IMR-90 (cell line): ENCODE data around the gene ZNF177.

Experiments used
- CEBPB ChIP-seq: IDR thresholded peaks from 2 replicates; pipeline ENCODE4 v1.6.1; 2012; ENCODE audit warnings: low read depth, low read length, improper control_type of control experiment
- CHD1 ChIP-seq: IDR thresholded peaks from 2 replicates; pipeline ENCODE4 v1.6.1; 2012; ENCODE audit warnings: low read depth, low read length, improper control_type of control experiment
- CTCF ChIP-seq: conservative IDR thresholded peaks from 2 replicates; pipeline ENCODE4 v1.5.1; 2012; ENCODE audit warnings: mild to moderate bottlenecking, low read depth, low read length, improper control_type of control experiment
- ELK1 ChIP-seq: fragments of 150-350 bp; IDR thresholded peaks from 2 replicates; pipeline ENCODE4 v1.6.1; 2016; ENCODE audit warnings: low read depth, mild to moderate bottlenecking, low read length, moderate library complexity, borderline replicate concordance
- FOS ChIP-seq: fragments of 150-350 bp; IDR thresholded peaks from 2 replicates; pipeline ENCODE4 v1.6.1; 2016; ENCODE audit warnings: low read depth, low read length
- MAFK ChIP-seq: IDR thresholded peaks from 2 replicates; pipeline ENCODE4 v1.6.1; 2012; ENCODE audit warnings: low read depth, low read length, improper control_type of control experiment
- MAZ ChIP-seq: IDR thresholded peaks from 2 replicates; pipeline ENCODE4 v1.6.1; 2012; ENCODE audit warnings: low read depth, mild to moderate bottlenecking, low read length, improper control_type of control experiment, moderate library complexity, borderline replicate concordance
- POLR2A ChIP-seq: IDR thresholded peaks from 2 replicates; pipeline ENCODE4 v1.6.1; 2012; ENCODE audit warnings: mild to moderate bottlenecking, low read depth, low read length
- RAD21 ChIP-seq: IDR thresholded peaks from 2 replicates; pipeline ENCODE4 v1.6.1; 2012; ENCODE audit warnings: low read length, improper control_type of control experiment
- RCOR1 ChIP-seq: IDR thresholded peaks from 2 replicates; pipeline ENCODE4 v1.6.1; 2012; ENCODE audit warnings: mild to moderate bottlenecking, low read length, improper control_type of control experiment; ENCODE audit not compliant: insufficient replicate concordance
- RFX5 ChIP-seq: IDR thresholded peaks from 2 replicates; pipeline ENCODE4 v1.8.0; 2012; ENCODE audit warnings: low read depth, mild to moderate bottlenecking, low read length, moderate library complexity
- SMC3 ChIP-seq: fragments of 150-350 bp; IDR thresholded peaks from 2 replicates; pipeline ENCODE4 v1.6.1; 2016; ENCODE audit warnings: low read depth, mild to moderate bottlenecking, antibody characterized with exemption, low read length, moderate library complexity
- USF2 ChIP-seq: fragments of 150-350 bp; IDR thresholded peaks from 2 replicates; pipeline ENCODE4 v1.6.1; 2017; ENCODE audit warnings: mild to moderate bottlenecking, antibody characterized with exemption, low read length, low read depth

- TF ChIP-seq POLR2A (no peak), CTCF (no peak), CHD1 (no peak), RAD21 (no peak), MAZ (no peak), RFX5 (no peak), MAFK (no peak), ELK1 (no peak), SMC3 (no peak), RCOR1 (no peak), FOS (no peak), USF2 (no peak), CEBPB (no peak)
These were observed 9.8 kb upstream of the ZNF177 start for GRCh38 chr19:9353011-9353410.
